Lower lobe of right lung (tissue), 2 donors: ENCODE results near the gene ADD1. TPM values are rescaled to one million over a fixed set of nuclear protein-coding genes. Genes with fewer than 3 reads are reported as not detected.
"Not testable (repeated sequence)": the region's sequence is repeated elsewhere in the genome, so short reads cannot be mapped to it uniquely, and the experiment has no call there.

Source experiments
- ATAC-seq, 2 donors: fragments of 200-7000 bp; cut with Tn5 transposase; one replicate each; pipeline ENCODE4 v1.9.1; 2020 to 2022; ENCODE audit warnings: mild to moderate bottlenecking in 2 of 2, moderate library complexity in 2 of 2
- DNase-seq: peaks from one replicate; pipeline ENCODE4 v3.0.0-alpha.2; 2020
- H3K27ac ChIP-seq: fragments of 200-600 bp; one replicate; pipeline ENCODE4 v1.8.0; 2022
- H3K27me3 ChIP-seq: fragments of 200-600 bp; one replicate; pipeline ENCODE4 v1.8.0; 2022; ENCODE audit warnings: low read depth
- H3K36me3 ChIP-seq: fragments of 200-600 bp; one replicate; pipeline ENCODE4 v1.8.0; 2022; ENCODE audit warnings: mild to moderate bottlenecking
- H3K4me1 ChIP-seq: fragments of 200-600 bp; one replicate; pipeline ENCODE4 v1.8.0; 2022
- H3K4me3 ChIP-seq: fragments of 200-600 bp; one replicate; pipeline ENCODE4 v1.8.0; 2022; ENCODE audit warnings: mild to moderate bottlenecking
- H3K9me3 ChIP-seq: fragments of 200-600 bp; one replicate; pipeline ENCODE4 v1.8.0; 2022
- intact Hi-C: fragments of 100-400 bp; cut with DNase I; formaldehyde crosslinking; loops from one replicate; pipeline ENCODE4 v1.11.0; 2022
- total RNA-seq: library from RNA; stranded (reverse); fragmentation: NEBNext Ultra II Directional; extraction: Animal tissue kit (Norgen Biotek cat#: 25700); gene quantifications from one replicate; pipeline ENCODE4 v1.2.1, GENCODE V29; 2021
- TF ChIP-seq, protein P1 (sequence below): fragments of 200-600 bp; IDR thresholded peaks from one replicate; pipeline ENCODE4 v1.8.0; 2022; ENCODE audit warnings: antibody characterized with exemption, mild to moderate bottlenecking
- donor health status: DM: no; HTN: yes; CAD: no; lungs with severe emphysema.

The ADD1 gene
- total RNA-seq, 1 donor from 2014 or later: 279 TPM

DNA sequence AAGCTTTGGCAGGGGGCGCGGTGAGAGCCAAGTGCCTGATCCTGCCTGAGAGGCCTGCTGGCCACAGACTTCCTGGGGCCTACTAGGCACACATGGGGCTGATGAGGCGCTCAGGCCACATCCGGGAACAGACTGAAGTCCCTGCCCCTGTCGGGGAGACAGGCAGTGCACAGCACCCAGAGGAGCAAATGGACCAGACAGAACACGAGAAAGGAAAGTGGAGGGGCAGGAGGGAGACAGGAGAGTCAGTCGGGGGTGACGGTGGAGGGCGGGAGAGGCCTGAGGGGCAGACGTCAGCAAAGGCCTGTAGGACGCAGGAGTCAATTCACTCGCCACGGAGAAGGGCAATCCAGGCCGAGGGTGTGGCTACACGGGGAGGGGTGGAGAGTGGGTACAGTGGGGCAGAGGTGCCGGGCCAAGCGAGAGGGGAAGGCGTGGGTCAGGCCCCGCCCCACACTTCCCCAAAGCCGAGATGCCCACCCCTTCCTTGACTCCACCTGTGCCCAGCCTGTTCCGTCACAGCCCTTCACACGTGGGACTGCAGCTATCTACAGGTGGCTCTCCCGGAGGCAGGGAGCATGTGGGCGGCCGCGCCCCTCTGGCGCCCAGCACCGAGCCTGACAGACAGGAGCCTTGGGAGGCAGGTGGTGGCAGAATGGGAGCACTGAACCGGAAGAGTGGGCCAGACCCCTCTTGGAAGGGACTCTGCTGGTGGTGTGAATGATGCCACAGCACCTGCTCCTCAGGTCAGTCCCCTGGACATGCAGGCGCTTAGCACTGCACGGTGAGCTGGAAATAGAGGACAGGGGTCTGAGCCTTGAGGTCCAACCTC lies 99.1 kb downstream of the ADD1 start:
- ATAC-seq: peak; percentile 68 to 80
- Histone ChIP-seq H3K4me3 (no peak overlapping the region), H3K27ac (peak overlapping the region; percentile 18), H3K27me3 (no peaks in the 10 kb centered on the region), H3K36me3 (peaks cover 98% of the 10 kb centered on the region), H3K9me3 (no peaks in the 10 kb centered on the region), H3K4me1 (no peaks in the 10 kb centered on the region)
- peak; percentile 78 for DNase-seq
- intact Hi-C loops: no loop called here
- TF ChIP-seq, protein P1, sequence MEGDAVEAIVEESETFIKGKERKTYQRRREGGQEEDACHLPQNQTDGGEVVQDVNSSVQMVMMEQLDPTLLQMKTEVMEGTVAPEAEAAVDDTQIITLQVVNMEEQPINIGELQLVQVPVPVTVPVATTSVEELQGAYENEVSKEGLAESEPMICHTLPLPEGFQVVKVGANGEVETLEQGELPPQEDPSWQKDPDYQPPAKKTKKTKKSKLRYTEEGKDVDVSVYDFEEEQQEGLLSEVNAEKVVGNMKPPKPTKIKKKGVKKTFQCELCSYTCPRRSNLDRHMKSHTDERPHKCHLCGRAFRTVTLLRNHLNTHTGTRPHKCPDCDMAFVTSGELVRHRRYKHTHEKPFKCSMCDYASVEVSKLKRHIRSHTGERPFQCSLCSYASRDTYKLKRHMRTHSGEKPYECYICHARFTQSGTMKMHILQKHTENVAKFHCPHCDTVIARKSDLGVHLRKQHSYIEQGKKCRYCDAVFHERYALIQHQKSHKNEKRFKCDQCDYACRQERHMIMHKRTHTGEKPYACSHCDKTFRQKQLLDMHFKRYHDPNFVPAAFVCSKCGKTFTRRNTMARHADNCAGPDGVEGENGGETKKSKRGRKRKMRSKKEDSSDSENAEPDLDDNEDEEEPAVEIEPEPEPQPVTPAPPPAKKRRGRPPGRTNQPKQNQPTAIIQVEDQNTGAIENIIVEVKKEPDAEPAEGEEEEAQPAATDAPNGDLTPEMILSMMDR: no peak

DNA sequence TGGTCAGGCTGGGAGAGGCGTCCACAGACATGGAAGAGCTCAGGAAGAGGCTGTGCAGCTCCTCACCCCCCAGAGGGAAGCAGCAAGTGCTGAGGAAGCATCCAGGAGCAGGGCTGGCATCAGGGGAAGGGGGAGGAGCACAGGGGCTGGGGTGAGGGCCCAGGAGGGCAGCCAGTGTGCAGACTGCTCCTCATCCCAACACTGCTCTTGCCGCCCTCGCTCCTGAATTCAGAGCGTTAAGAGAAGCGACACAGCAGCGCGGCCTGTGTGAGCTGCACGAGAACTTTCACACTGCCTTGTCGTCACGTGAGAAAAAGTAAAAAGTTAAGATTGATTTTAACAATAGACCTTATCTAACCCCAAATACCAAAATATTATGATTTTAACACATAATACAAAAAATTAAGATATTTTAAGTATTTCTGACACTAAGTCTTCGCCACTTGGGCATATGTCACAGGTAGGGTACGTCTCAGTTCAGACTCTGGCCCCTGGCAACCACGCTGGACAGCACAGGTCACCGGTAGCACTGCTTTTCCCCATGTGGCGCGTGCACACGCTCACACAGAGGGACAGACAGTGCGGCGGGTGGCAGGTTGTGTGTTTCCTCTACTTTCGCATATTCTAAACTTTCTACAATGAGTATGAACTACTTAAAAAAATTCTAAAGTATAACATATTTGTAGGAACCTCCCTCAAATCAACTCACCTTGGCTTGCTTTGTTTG lies 99.9 kb downstream of the ADD1 start:
- DNase-seq: no peak
- Histone ChIP-seq H3K9me3 (no peaks in the 10 kb centered on the region), H3K4me1 (no peaks in the 10 kb centered on the region), H3K36me3 (peaks cover 98% of the 10 kb centered on the region), H3K27me3 (no peaks in the 10 kb centered on the region), H3K4me3 (no peak overlapping the region), H3K27ac (no peak overlapping the region)
- TF ChIP-seq, protein P1: no peak
- intact Hi-C loops: no loop called here
- ATAC-seq: peak in 1 of 2 donors; percentile 3

DNA sequence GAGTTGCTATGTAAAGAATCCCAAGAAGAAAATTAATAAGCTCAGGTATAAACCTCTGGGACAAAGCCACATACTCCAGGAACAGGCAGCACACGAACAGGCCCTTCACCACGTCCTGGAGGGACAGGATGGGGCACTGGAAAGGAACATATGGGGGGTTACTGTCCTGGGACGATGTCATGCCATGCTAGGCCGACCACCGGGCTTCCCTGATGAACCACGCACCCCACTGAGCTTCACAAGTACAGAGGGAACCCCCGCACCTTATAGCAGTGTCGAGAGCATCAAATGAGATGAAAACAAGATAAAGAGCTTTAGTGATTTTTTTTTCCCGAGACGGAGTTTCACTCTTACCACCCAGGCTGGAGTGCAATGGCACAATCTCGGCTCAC lies 100.4 kb downstream of the ADD1 start:
- DNase-seq (no peak), ATAC-seq (no peak)
- Histone ChIP-seq H3K27ac (peak overlapping the region; percentile 11), H3K4me1 (no peaks in the 10 kb centered on the region), H3K4me3 (no peak overlapping the region), H3K27me3 (no peaks in the 10 kb centered on the region), H3K36me3 (peaks cover 98% of the 10 kb centered on the region), H3K9me3 (no peaks in the 10 kb centered on the region)
- intact Hi-C loops: no loop called here
- TF ChIP-seq, protein P1: no peak

DNA sequence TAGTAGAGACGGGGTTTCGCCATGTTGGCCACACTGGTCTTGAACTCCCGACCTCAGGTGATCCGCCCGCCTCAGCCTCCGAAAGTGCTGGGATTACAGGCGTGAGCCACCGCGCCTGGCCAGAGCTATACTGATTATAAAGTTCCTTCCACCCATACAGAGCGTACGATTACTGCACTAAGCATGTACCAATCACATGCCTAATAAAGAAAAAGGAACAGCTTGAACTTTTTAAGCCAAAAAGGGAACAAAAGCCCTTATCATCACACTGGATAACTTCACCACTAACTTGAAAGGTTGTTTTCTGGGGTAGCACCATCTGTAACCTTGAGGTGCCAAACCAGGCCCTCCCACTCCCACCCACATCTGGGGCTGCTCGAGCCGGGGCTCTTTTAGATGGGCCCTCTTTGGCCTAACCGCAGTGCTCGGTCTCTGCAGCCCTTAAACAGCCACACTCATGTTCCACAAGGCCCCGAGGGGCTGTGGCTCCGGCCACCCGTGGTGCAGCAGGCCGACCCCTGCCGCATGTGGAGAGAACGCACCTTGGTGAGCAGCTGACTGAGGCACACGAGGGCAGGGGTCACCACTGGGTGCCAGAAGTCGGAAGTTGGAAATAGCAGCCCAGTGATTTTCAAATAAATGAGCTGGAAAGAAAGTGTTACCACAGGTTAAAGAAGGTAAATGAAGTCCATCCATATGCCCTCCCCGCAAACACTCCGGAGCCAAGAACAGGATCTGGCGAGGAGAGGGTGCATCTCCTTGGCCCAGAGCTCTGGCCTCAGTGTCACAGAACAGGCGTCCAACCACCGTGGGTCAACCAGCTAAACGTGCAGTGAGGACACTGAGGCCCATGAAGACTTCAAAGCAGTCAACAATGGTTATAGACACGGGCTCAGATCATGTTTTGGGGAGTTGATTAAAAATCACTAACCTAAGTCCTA lies 101.2 kb downstream of the ADD1 start:
- Histone ChIP-seq H3K27me3 (no peaks in the 10 kb centered on the region), H3K36me3 (peaks cover 98% of the 10 kb centered on the region), H3K9me3 (no peaks in the 10 kb centered on the region), H3K4me1 (no peaks in the 10 kb centered on the region), H3K27ac (peak overlapping the region; percentile 11), H3K4me3 (no peak overlapping the region)
- intact Hi-C loops: no loop called here
- TF ChIP-seq, protein P1: no peak
- ATAC-seq (no peak), DNase-seq (no peak)

DNA sequence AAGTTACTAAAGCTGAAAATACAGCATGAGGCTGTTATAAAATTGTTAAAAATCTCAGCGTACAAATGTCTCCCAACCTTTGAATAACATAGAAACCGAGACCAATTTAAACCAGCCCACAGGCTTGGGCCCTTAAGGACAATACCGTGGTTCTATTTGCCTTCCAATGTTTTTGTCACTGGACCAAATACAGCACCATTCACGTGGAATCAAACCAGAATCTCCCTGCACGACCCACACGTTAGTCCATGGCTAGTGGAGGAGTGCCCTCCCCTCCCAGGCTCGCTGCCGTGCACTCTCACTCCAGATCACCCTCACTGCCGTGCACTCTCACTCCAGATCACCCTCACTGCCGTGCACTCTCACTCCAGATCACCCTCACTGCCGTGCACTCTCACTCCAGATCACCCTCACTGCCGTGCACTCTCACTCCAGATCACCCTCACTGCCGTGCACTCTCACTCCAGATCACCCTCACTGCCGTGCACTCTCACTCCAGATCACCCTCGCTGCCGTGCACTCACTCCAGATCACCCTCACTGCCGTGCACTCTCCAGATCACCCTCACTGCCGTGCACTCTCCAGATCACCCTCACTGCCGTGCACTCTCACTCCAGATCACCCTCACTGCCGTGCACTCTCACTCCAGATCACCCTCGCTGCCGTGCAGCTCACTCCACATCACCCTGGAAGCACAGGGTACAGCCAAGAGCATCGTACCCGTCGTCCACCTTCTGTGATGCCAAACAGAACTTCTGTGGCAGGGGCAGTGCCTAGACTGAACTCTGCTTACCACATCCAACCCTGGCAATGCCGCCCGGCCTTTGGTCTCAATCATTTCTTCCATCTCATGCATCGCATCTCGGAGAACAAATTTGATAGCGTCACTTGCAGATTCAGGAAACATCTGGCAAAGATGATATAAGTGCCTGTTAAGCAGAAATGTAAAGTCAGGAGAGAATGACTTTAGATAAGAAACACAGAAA lies 102.3 kb downstream of the ADD1 start:
- DNase-seq, intact Hi-C loops, H3K4me3 ChIP-seq, H3K4me1 ChIP-seq, H3K27ac ChIP-seq, ATAC-seq, H3K27me3 ChIP-seq, H3K9me3 ChIP-seq: not testable (repeated sequence)
- peaks cover 98% of the 10 kb centered on the region for H3K36me3 ChIP-seq
